NCI-H146 (cell line): ENCODE data around the gene CCDC12.

Source experiments
- DNase-seq: peaks from one replicate; lab custom pipeline; 2025; lab: John Stamatoyannopoulos, UW

CCDC12 gene

DNA sequence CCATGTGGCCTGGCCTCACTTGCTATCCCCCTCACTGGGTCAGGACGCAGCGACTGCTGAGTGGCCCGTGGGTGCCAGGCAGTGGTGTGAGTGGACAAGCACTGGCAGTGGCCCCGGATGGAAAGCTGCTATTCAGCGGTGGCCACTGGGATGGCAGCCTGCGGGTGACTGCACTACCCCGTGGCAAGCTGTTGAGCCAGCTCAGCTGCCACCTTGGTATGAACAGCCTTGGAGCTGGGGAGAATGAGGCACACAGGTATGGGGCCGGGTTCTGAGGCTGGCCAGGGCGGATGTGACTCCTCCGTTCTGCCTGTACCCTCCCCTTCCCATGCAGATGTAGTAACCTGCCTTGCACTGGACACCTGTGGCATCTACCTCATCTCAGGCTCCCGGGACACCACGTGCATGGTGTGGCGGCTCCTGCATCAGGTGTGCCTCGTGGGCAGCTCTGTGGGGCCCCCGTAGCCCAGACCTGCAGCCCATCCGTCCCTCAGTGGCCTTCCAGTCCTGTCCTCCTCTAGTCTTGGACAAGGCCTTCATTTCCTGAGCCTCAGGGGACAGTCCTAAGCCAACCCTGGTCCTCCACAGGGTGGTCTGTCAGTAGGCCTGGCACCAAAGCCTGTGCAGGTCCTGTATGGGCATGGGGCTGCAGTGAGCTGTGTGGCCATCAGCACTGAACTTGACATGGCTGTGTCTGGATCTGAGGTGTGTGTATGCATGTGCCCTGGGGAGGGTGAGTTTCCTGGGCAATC is 31.1 kb upstream of the CCDC12 start:
- no peak for DNase-seq

DNA sequence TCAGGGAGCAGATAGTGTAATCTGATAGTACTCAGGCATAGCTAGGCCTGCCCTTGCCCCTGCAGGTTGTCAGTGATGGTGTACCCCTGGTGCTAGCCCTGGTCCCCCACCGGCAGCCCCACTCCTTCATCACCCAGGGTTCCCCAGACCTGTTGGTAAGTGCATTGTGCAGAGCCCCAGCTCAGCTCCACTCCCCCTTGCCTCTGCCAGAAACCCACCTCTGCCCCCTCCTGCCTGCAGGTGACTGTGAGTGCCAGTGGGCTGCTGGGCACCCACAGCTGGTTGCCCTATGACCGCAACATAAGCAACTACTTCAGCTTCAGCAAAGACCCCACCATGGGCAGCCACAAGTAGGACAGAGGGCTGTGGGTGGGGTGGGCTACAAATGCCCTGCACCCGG is 30.5 kb upstream of the CCDC12 start:
- DNase-seq = no peak

- no peak for DNase-seq
These were observed 29.7 kb upstream of the CCDC12 start for GRCh38 chr3:47006145-47006651.

DNA sequence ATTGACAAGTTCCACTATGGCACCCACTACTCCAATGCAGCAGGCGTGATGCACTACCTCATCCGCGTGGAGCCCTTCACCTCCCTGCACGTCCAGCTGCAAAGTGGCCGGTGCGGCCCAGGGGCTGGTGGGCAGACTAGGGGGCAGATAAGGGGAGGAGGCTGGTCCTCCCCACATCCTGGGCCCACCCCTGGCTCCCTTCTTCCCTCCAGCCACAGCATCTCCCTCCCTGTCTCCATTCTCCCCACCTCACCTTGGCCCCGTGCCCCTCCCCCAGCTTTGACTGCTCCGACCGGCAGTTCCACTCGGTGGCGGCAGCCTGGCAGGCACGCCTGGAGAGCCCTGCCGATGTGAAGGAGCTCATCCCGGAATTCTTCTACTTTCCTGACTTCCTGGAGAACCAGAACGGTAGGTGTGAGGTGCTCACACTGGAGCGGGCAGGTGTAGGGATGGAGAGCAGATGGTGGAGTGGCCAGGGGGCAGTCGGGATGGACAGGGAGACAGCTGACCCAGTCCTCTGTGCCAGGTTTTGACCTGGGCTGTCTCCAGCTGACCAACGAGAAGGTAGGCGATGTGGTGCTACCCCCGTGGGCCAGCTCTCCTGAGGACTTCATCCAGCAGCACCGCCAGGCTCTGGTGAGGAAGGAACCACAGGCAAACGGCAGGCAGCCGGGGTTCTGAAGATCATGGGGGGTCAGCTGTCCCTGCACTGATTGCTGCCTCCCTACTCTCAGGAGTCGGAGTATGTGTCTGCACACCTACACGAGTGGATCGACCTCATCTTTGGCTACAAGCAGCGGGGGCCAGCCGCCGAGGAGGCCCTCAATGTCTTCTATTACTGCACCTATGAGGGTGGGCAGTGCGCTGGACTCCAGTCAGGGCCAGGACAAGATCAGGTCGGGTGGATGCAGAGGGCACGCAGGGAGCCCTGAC is 28.9 kb upstream of the CCDC12 start:
- DNase-seq = no peak

DNA sequence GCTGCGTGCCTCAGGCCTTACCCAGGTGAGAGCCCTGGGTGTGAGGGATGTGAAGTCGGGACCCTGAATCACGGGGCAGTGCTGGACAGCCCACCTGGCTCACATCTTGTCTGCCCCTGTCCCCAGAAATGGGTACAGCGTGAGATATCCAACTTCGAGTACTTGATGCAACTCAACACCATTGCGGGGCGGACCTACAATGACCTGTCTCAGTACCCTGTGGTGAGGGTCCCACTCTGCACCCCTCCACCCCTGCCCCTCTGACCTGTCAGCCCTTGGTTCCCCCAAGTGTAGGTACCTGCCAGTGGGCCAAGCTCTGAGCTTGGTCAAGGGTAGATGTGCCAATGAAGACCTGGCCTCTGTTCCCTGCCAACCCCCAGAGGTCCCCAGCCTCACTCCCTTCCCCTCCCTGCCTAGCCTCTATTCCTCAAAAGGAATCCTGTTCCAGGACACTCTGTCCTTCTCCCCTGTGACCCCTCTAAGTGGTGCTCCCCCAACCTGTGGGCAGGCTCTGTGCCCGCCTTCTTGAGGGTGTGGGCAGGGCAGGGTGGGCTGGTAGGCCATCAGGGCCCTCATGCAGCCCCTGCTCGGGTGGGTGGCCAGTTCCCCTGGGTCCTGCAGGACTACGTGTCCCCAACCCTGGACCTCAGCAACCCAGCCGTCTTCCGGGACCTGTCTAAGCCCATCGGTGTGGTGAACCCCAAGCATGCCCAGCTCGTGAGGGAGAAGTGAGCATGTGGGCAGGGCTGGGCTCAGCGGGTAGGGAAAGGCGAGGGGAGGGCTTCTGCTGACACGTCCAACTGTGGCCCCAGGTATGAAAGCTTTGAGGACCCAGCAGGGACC is 28.0 kb upstream of the CCDC12 start:
- no peak for DNase-seq

- DNase-seq = no peak
These were observed 27.2 kb upstream of the CCDC12 start for GRCh38 chr3:47003461-47004368.

DNA sequence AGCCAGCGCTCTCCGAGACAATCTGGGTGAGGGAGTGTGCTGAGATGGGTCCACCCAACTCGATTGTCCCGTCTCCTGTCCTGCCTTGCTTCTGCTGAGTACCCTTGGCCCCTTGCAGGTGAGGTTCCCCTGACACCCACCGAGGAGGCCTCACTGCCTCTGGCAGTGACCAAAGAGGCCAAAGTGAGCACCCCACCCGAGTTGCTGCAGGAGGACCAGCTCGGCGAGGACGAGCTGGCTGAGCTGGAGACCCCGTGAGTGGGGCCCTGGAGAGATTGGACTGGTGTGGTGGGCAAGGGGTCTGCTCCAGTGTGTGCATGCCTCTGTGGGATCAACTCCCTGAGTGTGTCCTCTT is 26.5 kb upstream of the CCDC12 start:
- no peak for DNase-seq

GRCh38 chr3:47002171-47003055 is 25.9 kb upstream of the CCDC12 start:
- DNase-seq = no peak

DNA sequence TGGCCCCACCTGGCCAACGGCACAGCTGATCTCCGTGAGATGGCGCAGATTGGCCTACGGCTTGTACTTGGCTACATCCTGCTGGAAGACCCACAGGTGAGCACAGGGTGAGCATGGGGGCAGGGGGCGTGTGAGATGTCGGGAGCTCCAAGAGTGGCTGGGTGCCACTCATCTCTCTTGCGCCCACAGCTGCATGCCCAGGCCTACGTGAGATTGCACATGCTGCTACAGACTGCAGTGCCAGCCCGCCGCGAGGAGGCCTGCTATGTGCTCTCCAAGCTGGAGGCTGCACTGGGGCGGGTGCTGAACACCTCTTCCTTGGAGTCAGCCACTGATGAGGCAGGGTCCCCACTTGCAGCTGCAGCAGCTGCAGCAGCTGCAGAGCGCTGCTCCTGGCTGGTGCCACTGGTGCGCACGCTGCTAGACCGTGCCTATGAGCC is 25.2 kb upstream of the CCDC12 start:
- DNase-seq = no peak

GRCh38 chr3:47000922-47001730 is 24.6 kb upstream of the CCDC12 start:
- DNase-seq = no peak

GRCh38 chr3:47000198-47000815 is 23.8 kb upstream of the CCDC12 start:
- no peak for DNase-seq

DNA sequence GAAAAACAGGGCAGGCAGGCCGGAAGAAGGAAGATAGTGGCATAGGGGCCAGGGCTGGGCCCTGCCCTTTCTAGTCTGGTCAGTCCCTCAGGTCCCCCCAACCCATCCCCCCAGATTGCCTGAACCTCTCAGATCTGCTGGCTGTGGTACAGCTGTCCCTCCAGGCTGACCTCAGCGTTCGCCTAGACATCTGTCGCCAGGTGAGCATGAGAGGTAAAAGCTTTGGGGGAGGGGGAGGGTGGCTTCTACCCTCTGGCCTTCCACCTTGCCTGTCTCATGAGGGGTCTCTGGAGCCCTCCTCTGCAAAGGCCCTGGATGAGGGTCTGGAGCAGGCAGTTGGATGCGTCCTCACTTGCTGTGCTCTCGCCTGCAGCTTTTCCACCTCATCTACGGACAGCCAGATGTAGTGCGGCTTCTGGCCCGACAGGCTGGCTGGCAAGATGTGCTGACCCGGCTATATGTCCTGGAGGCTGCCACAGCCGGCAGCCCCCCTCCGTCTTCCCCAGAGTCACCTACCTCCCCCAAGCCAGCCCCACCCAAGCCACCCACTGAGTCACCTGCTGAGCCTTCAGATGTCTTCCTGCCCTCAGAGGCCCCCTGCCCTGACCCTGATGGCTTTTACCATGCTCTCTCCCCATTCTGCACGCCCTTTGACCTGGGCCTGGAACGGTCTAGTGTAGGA is 23.1 kb upstream of the CCDC12 start:
- DNase-seq = no peak

GRCh38 chr3:46998852-46999515 is 22.4 kb upstream of the CCDC12 start:
- DNase-seq = no peak

GRCh38 chr3:46998121-46998851 is 21.7 kb upstream of the CCDC12 start:
- DNase-seq = no peak

GRCh38 chr3:46997453-46998091 is 21.0 kb upstream of the CCDC12 start:
- DNase-seq = no peak

- no peak for DNase-seq
These were observed 20.3 kb upstream of the CCDC12 start for GRCh38 chr3:46996689-46997452.
